ENCODE results near the gene C10orf143.

C10orf143 gene

DNA sequence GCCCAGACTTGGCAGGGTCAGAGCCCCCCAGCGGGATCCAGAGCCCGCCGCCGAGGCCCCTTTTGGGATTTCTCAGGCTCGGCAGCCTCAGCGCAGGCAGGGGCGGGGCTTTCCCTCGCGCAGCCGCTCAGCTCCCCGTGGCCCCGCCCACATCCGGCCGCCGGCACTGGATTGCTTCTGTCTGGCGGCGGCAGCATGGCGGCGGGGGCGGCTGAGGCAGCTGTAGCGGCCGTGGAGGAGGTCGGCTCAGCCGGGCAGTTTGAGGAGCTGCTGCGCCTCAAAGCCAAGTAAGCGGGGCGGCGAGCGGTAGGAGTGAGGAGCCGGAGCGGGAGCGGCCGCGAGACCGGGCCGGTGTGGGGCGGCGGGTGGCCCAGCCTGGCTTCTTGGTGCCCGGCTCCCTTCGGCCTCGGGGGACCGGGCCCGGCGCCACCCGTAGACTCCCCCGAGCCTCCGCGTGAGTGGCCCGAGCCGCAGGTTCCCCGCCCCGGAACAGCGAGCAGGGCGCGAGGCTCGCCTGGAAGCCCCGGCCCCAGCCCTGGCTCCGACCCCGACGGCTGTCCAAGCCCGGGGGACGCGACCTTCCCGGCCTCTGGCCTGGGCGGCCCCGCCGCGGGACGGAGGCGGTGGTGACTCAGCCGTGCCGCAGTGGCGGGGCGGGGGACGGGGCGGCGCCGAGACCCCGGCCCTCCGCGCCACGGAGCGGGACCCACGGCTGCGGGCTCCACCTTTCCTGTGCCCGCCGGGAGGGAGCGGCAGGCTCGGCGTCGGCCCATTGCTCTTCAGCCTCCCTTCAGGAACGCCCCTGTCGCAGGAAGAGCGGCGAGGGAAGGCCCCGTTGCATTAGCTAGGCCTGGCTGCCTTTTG is 25.8 kb upstream of the C10orf143 start, which contains the start of gene GLRX3:
Gene GLRX3, plus strand, starts transcription at position 166 of the 864 bp plus-strand sequence. Its CDS starts 30 bp downstream, at position 196.
- TF ChIP-seq, protein P1, sequence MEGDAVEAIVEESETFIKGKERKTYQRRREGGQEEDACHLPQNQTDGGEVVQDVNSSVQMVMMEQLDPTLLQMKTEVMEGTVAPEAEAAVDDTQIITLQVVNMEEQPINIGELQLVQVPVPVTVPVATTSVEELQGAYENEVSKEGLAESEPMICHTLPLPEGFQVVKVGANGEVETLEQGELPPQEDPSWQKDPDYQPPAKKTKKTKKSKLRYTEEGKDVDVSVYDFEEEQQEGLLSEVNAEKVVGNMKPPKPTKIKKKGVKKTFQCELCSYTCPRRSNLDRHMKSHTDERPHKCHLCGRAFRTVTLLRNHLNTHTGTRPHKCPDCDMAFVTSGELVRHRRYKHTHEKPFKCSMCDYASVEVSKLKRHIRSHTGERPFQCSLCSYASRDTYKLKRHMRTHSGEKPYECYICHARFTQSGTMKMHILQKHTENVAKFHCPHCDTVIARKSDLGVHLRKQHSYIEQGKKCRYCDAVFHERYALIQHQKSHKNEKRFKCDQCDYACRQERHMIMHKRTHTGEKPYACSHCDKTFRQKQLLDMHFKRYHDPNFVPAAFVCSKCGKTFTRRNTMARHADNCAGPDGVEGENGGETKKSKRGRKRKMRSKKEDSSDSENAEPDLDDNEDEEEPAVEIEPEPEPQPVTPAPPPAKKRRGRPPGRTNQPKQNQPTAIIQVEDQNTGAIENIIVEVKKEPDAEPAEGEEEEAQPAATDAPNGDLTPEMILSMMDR (IDR thresholded peaks at IDR 0.05): no peak
- H3K27me3 ChIP-seq: no peaks in the 10 kb centered on the region
- no peaks in the 10 kb centered on the region for H3K36me3 ChIP-seq
- peak; percentile 88 to 92 for DNase-seq
- intact Hi-C loops (cut with DNase I; ENCODE audit: low total_unique reads): loop anchor here (2.0 to 10.0 kb wide), 2 partner anchors 26 to 162 kb away; partner anchors contain the start of gene C10orf143
- peaks cover 0 to 46% (median 27%) of the 10 kb centered on the region in 4 donors for H3K4me1 ChIP-seq
- H3K27ac ChIP-seq: peak within 1 kb of the TSS; percentile 76 to 84
- no peaks in the 10 kb centered on the region for H3K9me3 ChIP-seq
- H3K4me3 ChIP-seq: peak within 1 kb of the TSS; percentile 88 to 92

DNA sequence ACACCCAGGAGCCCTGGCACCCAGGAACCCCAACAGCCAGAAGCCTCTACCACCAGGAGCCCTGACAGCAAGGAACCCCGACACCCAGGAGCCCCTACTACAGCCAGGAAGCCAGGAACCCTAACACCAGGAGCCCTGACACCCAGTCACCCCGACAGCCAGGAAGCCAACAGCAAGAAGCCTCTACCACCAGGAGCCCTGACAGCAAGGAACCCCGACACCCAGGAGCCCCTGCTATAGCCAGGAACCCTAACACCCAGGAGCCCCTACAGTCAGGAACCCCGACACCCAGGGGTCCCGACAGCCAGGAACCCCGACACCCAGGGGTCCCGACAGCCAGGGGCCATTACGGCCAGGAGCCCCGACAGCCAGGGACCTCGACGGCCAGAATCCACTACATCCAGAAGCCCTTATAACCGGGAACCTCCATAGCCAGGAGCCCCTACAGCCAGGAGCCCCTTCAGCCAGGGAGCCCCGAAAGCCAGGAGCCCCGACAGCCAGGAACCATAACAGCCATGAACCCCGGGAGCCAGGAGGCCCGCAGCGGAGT is 25.1 kb upstream of the C10orf143 start:
- Histone ChIP-seq H3K36me3 (no peaks in the 10 kb centered on the region), H3K4me3 (peak overlapping the region; percentile 88 to 92), H3K4me1 (peaks cover 0 to 40% (median 24%) of the 10 kb centered on the region in 4 donors), H3K27ac (peak overlapping the region; percentile 76 to 84), H3K27me3 (no peaks in the 10 kb centered on the region), H3K9me3 (no peaks in the 10 kb centered on the region)
- intact Hi-C loops (cut with DNase I; ENCODE audit: low total_unique reads): loop anchor here (2.0 to 10.0 kb wide), 2 partner anchors 25 to 161 kb away; partner anchors contain the start of gene C10orf143
- no peak for DNase-seq
- TF ChIP-seq, protein P1 (IDR thresholded peaks at IDR 0.05): no peak

DNA sequence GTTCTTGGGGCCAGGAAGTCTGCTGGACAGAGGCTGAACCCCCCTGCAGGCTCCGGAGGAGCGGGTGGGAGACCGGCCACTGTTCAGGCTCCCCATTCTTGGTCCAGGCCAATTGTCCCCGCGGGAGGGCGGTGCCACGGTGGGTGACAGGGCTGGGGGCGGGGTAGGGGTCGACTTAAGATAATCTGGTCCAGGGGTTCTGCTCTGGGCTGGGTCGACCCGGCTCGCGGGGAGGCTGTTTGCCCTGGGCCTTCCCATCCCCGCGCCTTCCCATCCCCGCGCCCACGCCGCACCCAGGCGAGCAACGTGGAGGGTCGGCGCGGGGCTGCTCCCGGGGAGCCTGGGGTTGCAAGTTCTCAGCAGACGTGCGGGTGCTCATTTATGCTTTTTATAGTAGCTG is 18.3 kb upstream of the C10orf143 start:
- DNase-seq: no peak
- TF ChIP-seq, protein P1 (IDR thresholded peaks at IDR 0.05): no peak
- intact Hi-C loops (cut with DNase I; ENCODE audit: low total_unique reads): no loop called here
- H3K9me3 ChIP-seq: no peaks in the 10 kb centered on the region
- peaks cover 0 to 2% of the 10 kb centered on the region in 2 donors for H3K27me3 ChIP-seq
- H3K4me1 ChIP-seq: peaks cover 0 to 22% (median 13%) of the 10 kb centered on the region in 4 donors
- no peaks in the 10 kb centered on the region for H3K36me3 ChIP-seq
- H3K27ac ChIP-seq: no peak overlapping the region
- no peak overlapping the region for H3K4me3 ChIP-seq

DNA sequence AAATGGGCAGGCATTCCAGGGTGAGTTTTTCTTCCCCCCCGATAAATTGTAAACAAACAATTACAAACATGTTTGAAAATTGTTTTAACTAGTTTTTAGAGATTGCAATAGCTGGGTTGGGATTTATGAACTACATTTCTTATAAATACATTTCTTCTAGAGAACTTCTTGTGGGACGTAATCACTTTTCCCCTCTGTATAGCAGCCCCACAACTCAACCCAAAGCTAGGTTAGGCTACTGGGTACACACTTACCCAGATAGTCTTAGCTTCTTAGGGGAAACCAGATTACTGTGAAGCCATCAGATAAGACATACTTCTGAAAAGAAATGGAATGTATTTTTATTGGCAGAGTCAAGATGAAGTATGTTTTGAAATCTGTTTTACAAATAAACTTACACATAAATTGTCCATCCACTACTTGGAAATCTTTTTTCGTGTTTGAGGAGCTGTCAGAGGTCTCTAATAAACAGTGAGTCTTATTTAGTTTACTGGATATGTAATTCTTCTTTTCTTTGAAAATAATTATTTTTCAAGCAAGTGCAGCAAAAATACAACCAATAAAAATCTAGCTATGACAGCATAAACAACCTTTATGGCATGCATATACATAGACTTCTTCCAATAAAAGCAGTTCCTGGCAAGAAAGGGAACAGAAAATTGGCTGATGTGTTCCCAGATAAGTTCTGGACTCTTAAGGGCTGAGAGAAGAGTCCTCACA is 17.6 kb upstream of the C10orf143 start:
- H3K27me3 ChIP-seq: peaks cover 0 to 2% of the 10 kb centered on the region in 2 donors
- intact Hi-C loops (cut with DNase I; ENCODE audit: low total_unique reads): no loop called here
- TF ChIP-seq, protein P1 (IDR thresholded peaks at IDR 0.05): no peak
- H3K9me3 ChIP-seq: no peaks in the 10 kb centered on the region
- no peak for DNase-seq
- peak overlapping the region in 1 of 2 donors; percentile 45 for H3K27ac ChIP-seq
- H3K36me3 ChIP-seq: no peaks in the 10 kb centered on the region
- peaks cover 0 to 22% (median 13%) of the 10 kb centered on the region in 4 donors for H3K4me1 ChIP-seq
- no peak overlapping the region for H3K4me3 ChIP-seq

DNA sequence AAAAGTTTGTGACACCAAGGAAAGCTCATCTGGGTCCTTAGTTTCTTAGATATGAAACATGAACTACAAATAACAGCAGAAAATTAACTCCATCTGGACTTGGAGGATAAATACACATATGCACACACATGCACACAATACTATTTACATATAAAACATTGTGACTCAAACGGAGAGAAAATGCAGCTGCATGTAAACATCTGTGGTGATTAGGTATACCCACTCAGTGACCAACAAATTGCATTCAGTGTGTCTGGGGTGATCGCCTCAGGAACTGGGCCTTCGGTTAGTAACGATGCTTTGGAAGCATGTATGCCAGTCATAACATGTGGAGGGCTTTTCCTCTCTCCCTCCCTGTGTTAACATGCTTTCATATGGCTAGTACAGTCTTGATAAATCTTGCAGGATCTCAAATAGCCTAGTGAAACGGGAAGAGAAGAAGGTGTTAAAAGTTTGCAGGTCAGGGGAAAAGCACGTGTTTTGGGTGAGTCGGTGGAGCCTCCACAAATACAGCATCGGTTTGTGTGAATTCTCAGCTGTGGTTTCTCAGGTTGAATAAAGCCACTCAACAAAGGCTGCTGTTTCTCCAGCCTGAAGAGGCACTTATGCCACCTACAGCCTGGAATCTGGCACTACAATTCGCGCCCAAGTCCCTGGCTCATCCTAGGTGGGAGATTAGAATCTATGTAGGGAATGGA is 16.9 kb upstream of the C10orf143 start:
- Histone ChIP-seq H3K27me3 (peaks cover 0 to 2% of the 10 kb centered on the region in 2 donors), H3K27ac (no peak overlapping the region), H3K36me3 (no peaks in the 10 kb centered on the region), H3K4me1 (peaks cover 0 to 22% (median 13%) of the 10 kb centered on the region in 4 donors), H3K9me3 (no peaks in the 10 kb centered on the region), H3K4me3 (no peak overlapping the region)
- intact Hi-C loops (cut with DNase I; ENCODE audit: low total_unique reads): no loop called here
- TF ChIP-seq, protein P1 (IDR thresholded peaks at IDR 0.05): peak; percentile 59 to 77
- DNase-seq: peak in 1 of 2 donors; percentile 46

Data from tibial artery (tissue), 4 donors.